A549 (cell line): ENCODE data around the gene SSX2IP. TPM values are rescaled to one million over a fixed set of nuclear protein-coding genes. Genes with fewer than 3 reads are reported as not detected.

Experiments
- ATAC-seq, 2 experiments: fragments of 200-7000 bp in 1 of 2; fragments of >200 bp in 1 of 2; cut with Nextera tagmentation in 1 of 2; cut with Tn5 transposase in 1 of 2; 3 replicates each; pipeline versions ENCODE4 v1.8.0 to v1.9.1; 2018 to 2020; ENCODE audit warnings: mild to moderate bottlenecking in 1 of 2, moderate library complexity in 1 of 2
- CTCF ChIA-PET: fragments of 300-600 bp; sonication (Branson Sonifier 250); formaldehyde crosslinking; extraction: SDS; loops from one replicate; lab custom pipeline; 2021; ENCODE audit warnings: antibody characterized with exemption, inconsistent platforms; lab: Yijun Ruan, JAX
- POLR2A ChIA-PET: fragments of 350-600 bp; formaldehyde crosslinking; extraction: SDS; loops from one replicate; lab custom pipeline; 2021; ENCODE audit warnings: antibody characterized with exemption, inconsistent platforms; lab: Yijun Ruan, JAX
- DNase-seq, 2 experiments: peaks; one replicate each; pipeline versions ENCODE4 v3.0.0 to v3.0.0-alpha.2; 2011 to 2016; ENCODE audit warnings: low read depth in 1 of 2, low spot score in 1 of 2
- FAIRE-seq: peaks from 2 replicates; lab custom pipeline; 2011; peaks lifted over from hg19 to GRCh38; lab: Jason Lieb, UNC
- H3K27ac ChIP-seq, 2 experiments: fragments of >200 bp; sonication (Bioruptor Twin); formaldehyde crosslinking; 3 replicates each; pipeline ENCODE4 v1.5.1; 2016 to 2017
- H3K4me1 ChIP-seq: fragments of >200 bp; sonication (Bioruptor Twin); formaldehyde crosslinking; 3 replicates; pipeline ENCODE4 v1.6.1; 2016
- H3K4me2 ChIP-seq: fragments of >200 bp; sonication (Bioruptor Twin); formaldehyde crosslinking; 3 replicates; pipeline ENCODE4 v1.6.1; 2016
- H3K4me3 ChIP-seq: fragments of >200 bp; sonication (Bioruptor Twin); formaldehyde crosslinking; 3 replicates; pipeline ENCODE4 v1.5.1; 2016
- H3K9me3 ChIP-seq: fragments of >200 bp; sonication (Bioruptor Twin); formaldehyde crosslinking; 3 replicates; pipeline ENCODE4 v1.6.1; 2016
- CHD2 ChIP-seq: fragments of 150-350 bp; IDR thresholded peaks from 2 replicates; pipeline ENCODE4 v1.6.1; 2014; ENCODE audit warnings: low read length; ENCODE audit not compliant: partially characterized antibody
- EHMT2 ChIP-seq: fragments of 200-600 bp; sonication (generic); IDR thresholded peaks from 2 replicates; pipeline ENCODE4 v1.6.1; 2016; ENCODE audit warnings: antibody characterized with exemption, low read depth, mild to moderate bottlenecking, moderate library complexity
- ESRRA ChIP-seq: fragments of 150-350 bp; IDR thresholded peaks from 2 replicates; pipeline ENCODE4 v1.6.1; 2014; ENCODE audit warnings: mild to moderate bottlenecking, low read length, borderline replicate concordance
- FOXS1 ChIP-seq: fragments of 250-450 bp; sonication (Bioruptor Pico); IDR thresholded peaks from 2 replicates; pipeline ENCODE4 v1.5.0; 2020; ENCODE audit warnings: mild to moderate bottlenecking, moderate library complexity
- GATA3 ChIP-seq: IDR thresholded peaks from 2 replicates; pipeline ENCODE4 v1.6.1; 2012; ENCODE audit warnings: borderline replicate concordance
- HOXB5 ChIP-seq: fragments of 250-450 bp; sonication (Bioruptor Pico); IDR thresholded peaks from 2 replicates; pipeline ENCODE4 v1.5.0; 2020; ENCODE audit warnings: mild to moderate bottlenecking, moderate library complexity
- JUN ChIP-seq, 2 experiments: fragments of >200 bp; sonication (Bioruptor Twin); formaldehyde crosslinking; IDR thresholded peaks; 2 replicates in 1 of 2; 3 replicates in 1 of 2; pipeline ENCODE4 v1.6.1; 2016 to 2017
- MYC ChIP-seq: IDR thresholded peaks from 2 replicates; pipeline ENCODE4 v1.6.1; 2012; ENCODE audit warnings: mild to moderate bottlenecking, inconsistent platforms, low read length, improper control_type of control experiment, borderline replicate concordance
- NFE2L2 ChIP-seq: fragments of 150-350 bp; conservative IDR thresholded peaks from 2 replicates; pipeline ENCODE4 v1.6.1; 2014; ENCODE audit warnings: low read length
- NPAS2 ChIP-seq: fragments of 250-450 bp; sonication (Bioruptor Pico); IDR thresholded peaks from 2 replicates; pipeline ENCODE4 v1.8.0; 2022; ENCODE audit warnings: mild to moderate bottlenecking, moderate library complexity, borderline replicate concordance
- PHF8 ChIP-seq: fragments of 200-600 bp; sonication (generic); IDR thresholded peaks from 2 replicates; pipeline ENCODE4 v1.6.1; 2016; ENCODE audit warnings: low read depth, mild to moderate bottlenecking, antibody characterized with exemption, moderate library complexity, borderline replicate concordance
- RARB ChIP-seq: fragments of 250-450 bp; sonication (Bioruptor Pico); IDR thresholded peaks from 2 replicates; pipeline ENCODE4 v1.8.0; 2021; ENCODE audit warnings: mild to moderate bottlenecking, moderate library complexity
- RCOR1 ChIP-seq: fragments of 150-350 bp; IDR thresholded peaks from 2 replicates; pipeline ENCODE4 v1.6.1; 2014; ENCODE audit warnings: antibody characterized with exemption, low read length, low read depth
- RFX5 ChIP-seq: fragments of 450-650 bp; IDR thresholded peaks from 2 replicates; pipeline ENCODE4 v1.7.1; 2014; ENCODE audit warnings: antibody characterized with exemption, mild to moderate bottlenecking, moderate library complexity
- RNF2 ChIP-seq: fragments of 200-600 bp; sonication (generic); IDR thresholded peaks from 2 replicates; pipeline ENCODE4 v1.6.1; 2016; ENCODE audit warnings: low read depth, mild to moderate bottlenecking, antibody characterized with exemption, moderate library complexity, borderline replicate concordance
- SMC3 ChIP-seq: fragments of >200 bp; sonication (Bioruptor Twin); formaldehyde crosslinking; IDR thresholded peaks from 3 replicates; pipeline ENCODE4 v1.6.1; 2018; ENCODE audit warnings: inconsistent platforms
- SREBF2 ChIP-seq: fragments of 450-650 bp; IDR thresholded peaks from 2 replicates; pipeline ENCODE4 v1.6.1; 2014; ENCODE audit warnings: mild to moderate bottlenecking, moderate library complexity
- TP53 ChIP-seq: fragments of 250-450 bp; sonication (Bioruptor Pico); IDR thresholded peaks from 2 replicates; pipeline ENCODE4 v1.5.0; 2021; ENCODE audit warnings: mild to moderate bottlenecking, moderate library complexity
- ZNF302 ChIP-seq: fragments of 250-450 bp; sonication (Bioruptor Pico); IDR thresholded peaks from 2 replicates; pipeline ENCODE4 v1.9.0; 2021; ENCODE audit warnings: inconsistent platforms, mild to moderate bottlenecking, moderate library complexity
- ZSCAN20 ChIP-seq: fragments of 250-450 bp; sonication (Bioruptor Pico); IDR thresholded peaks from 2 replicates; pipeline ENCODE4 v1.8.0; 2022; ENCODE audit warnings: mild to moderate bottlenecking, moderate library complexity
- WGBS: methylation state at CpG from one replicate; pipeline ENCODE4 v1.1.6; 2017; ENCODE audit errors: missing lambda C conversion rate; 5-methylcytosine and 5-hydroxymethylcytosine counted together
- polyA plus RNA-seq, 4 experiments: library from polyadenylated mRNA; depleted of rRNA in 3 of 4; stranded (reverse); fragments of >200 nt; fragmentation: RNase III in 1 of 4; extraction: RNeasy Plus Mini Kit Qiagen cat#74134 plus additional on column Dnase treatment in 1 of 4; gene quantifications; 2 replicates in 3 of 4; 3 replicates in 1 of 4; pipeline ENCODE4 v1.2.3, GENCODE V29; 2011 to 2017
- TF ChIP-seq, protein P1 (sequence below): fragments of 200-600 bp; sonication (generic); IDR thresholded peaks from 2 replicates; pipeline ENCODE4 v1.6.1; 2016; ENCODE audit warnings: antibody characterized with exemption, mild to moderate bottlenecking, moderate library complexity
- TF ChIP-seq, protein P2 (sequence below): fragments of >200 bp; sonication (Bioruptor Twin); formaldehyde crosslinking; IDR thresholded peaks from 2 replicates; pipeline ENCODE4 v1.6.1; 2016
- TF ChIP-seq, protein P3 (sequence below): fragments of >200 bp; sonication (Bioruptor Twin); formaldehyde crosslinking; IDR thresholded peaks from 3 replicates; pipeline ENCODE4 v1.5.1; 2016
- TF ChIP-seq, protein P4 (sequence below): IDR thresholded peaks from 2 replicates; pipeline ENCODE4 v1.6.1; 2012

SSX2IP gene
- polyA plus RNA-seq, 2 of the 4 experiments (the other 2 are of a cell fraction) = 15.2 to 20.6 TPM

DNA sequence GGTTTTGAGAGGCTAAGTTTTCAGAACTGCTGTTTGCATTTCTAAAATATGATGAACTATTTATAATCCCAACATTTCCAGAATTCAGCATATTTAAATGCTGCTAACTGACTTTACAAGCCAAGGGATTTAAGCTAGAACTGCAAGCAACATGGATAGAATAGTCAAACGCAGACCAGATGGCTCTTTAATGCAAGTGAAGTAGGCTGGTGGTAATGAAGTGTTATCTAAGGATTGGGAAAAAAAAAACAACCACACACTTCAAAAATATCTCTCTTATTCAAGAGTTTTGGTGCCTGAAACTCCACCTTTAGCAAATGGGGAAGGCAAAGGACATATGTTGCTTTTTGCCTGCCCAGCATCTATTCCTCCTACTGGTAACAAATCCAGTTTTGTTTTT, 20.9 kb upstream of the SSX2IP start (continued):
- TF ChIP-seq, protein P1, sequence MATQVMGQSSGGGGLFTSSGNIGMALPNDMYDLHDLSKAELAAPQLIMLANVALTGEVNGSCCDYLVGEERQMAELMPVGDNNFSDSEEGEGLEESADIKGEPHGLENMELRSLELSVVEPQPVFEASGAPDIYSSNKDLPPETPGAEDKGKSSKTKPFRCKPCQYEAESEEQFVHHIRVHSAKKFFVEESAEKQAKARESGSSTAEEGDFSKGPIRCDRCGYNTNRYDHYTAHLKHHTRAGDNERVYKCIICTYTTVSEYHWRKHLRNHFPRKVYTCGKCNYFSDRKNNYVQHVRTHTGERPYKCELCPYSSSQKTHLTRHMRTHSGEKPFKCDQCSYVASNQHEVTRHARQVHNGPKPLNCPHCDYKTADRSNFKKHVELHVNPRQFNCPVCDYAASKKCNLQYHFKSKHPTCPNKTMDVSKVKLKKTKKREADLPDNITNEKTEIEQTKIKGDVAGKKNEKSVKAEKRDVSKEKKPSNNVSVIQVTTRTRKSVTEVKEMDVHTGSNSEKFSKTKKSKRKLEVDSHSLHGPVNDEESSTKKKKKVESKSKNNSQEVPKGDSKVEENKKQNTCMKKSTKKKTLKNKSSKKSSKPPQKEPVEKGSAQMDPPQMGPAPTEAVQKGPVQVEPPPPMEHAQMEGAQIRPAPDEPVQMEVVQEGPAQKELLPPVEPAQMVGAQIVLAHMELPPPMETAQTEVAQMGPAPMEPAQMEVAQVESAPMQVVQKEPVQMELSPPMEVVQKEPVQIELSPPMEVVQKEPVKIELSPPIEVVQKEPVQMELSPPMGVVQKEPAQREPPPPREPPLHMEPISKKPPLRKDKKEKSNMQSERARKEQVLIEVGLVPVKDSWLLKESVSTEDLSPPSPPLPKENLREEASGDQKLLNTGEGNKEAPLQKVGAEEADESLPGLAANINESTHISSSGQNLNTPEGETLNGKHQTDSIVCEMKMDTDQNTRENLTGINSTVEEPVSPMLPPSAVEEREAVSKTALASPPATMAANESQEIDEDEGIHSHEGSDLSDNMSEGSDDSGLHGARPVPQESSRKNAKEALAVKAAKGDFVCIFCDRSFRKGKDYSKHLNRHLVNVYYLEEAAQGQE = no peak
- TF ChIP-seq NFE2L2 (no peak), CHD2 (no peak), JUN (IDR thresholded peaks at IDR 0.05) (no peak), RARB (no peak), FOXS1 (CRISPR knock-in tag) (no peak)
- TF ChIP-seq, protein P2, sequence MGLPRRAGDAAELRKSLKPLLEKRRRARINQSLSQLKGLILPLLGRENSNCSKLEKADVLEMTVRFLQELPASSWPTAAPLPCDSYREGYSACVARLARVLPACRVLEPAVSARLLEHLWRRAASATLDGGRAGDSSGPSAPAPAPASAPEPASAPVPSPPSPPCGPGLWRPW = no peak
- TF ChIP-seq, all 56 proteins: peak for 0

DNA sequence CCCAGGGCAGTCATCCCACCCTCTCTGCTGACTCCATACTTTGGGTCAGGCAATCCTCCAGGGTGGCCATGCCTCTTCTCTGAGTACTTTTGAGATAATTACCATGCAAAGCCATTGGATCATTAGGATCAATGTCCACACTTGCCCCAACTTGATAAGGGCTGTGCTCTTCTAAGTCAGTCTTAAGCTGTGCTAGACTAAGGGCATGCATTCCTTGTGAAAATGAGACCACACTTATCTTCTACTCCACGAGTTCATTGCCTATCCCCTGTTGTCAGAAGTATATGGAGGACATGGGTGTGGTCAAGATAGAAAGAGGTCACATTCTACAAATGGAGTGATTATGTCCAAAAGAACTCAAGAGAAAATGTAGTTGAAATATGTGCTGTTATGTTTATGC, 18.9 kb upstream of the SSX2IP start:
- DNase-seq (no peak), ATAC-seq (no peak), FAIRE-seq (no peak)
- CTCF ChIA-PET = no interaction called here
- POLR2A ChIA-PET = no interaction called here
- H3K27ac ChIP-seq = no peak overlapping the region
- no peak overlapping the region for H3K4me3 ChIP-seq
- H3K4me2 ChIP-seq = no peak overlapping the region
- TF ChIP-seq RFX5 (no peak), SMC3 (no peak)
- WGBS = 6% methylated on average over 1 of the region's 1 CpG
- no peaks in the 10 kb centered on the region for H3K4me1 ChIP-seq
- H3K9me3 ChIP-seq = no peaks in the 10 kb centered on the region

DNA sequence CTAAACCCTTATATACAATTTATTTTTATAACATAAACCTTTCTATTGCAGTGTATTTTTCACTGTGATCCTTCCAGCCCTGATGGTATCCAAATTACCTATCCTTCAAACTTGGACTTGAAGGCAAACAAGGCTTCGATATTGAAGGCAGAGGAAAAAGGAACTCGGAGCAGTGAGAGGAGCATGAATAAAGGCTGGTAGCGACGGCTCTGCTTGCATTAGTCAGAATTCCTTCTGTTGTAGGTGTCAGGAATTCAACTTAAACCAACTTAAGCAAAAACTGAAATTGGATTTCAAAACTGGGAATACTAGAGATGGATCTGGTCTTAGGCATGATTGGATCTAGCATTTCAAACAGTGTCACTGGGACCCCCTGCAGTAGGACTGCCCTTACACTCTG, 17.8 kb upstream of the SSX2IP start:
- FAIRE-seq = no peak
- ATAC-seq = no peak
- Histone ChIP-seq H3K4me3 (no peak overlapping the region), H3K9me3 (no peaks in the 10 kb centered on the region), H3K4me2 (no peak overlapping the region), H3K4me1 (no peaks in the 10 kb centered on the region), H3K27ac (no peak overlapping the region)
- ChIA-PET POLR2A (no interaction called here), CTCF (no interaction called here)
- 48% methylated on average over 4 of the region's 4 CpGs for WGBS
- TF ChIP-seq SMC3 (no peak), GATA3 (no peak), PHF8 (no peak), RARB (no peak)
- DNase-seq = no peak

DNA sequence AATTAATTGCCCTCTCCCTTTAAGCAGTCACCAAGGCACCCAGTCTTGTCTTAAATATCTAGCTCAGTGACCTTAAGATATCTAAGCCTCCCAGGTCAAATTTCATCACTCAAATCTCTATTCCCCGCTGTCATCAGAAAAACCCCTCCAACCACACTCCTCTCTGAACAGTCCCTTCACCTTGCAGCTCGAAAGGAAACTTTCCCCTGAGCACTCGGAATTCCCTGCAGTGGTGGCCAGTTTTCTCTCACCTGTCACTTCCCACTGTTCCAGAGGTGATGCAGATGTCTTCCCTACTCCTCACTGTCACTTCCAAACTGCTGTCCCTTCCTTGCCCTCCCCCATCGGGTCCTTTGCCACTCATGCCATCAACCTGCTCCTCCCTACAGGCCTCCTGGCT, 15.3 kb upstream of the SSX2IP start:
- Histone ChIP-seq H3K9me3 (no peaks in the 10 kb centered on the region), H3K4me2 (no peak overlapping the region), H3K27ac (no peak overlapping the region), H3K4me3 (no peak overlapping the region), H3K4me1 (no peaks in the 10 kb centered on the region)
- no peak for FAIRE-seq
- ChIA-PET POLR2A (no interaction called here), CTCF (interaction anchor here (0.5 to 1.7 kb wide), 2 partner anchors 19 to 85 kb away, joined by 4 to 5 read pairs; no protein-coding TSS in a partner anchor)
- no peak for ATAC-seq
- no peak for DNase-seq
- TF ChIP-seq SREBF2 (no peak), EHMT2 (no peak), ZNF302 (CRISPR knock-in tag) (no peak), MYC (no peak), ZSCAN20 (CRISPR knock-in tag) (no peak), FOXS1 (CRISPR knock-in tag) (no peak), ESRRA (no peak), NPAS2 (CRISPR knock-in tag) (no peak), RNF2 (no peak), HOXB5 (CRISPR knock-in tag) (no peak), TP53 (CRISPR knock-in tag) (no peak), RCOR1 (no peak)
- TF ChIP-seq, protein P3, sequence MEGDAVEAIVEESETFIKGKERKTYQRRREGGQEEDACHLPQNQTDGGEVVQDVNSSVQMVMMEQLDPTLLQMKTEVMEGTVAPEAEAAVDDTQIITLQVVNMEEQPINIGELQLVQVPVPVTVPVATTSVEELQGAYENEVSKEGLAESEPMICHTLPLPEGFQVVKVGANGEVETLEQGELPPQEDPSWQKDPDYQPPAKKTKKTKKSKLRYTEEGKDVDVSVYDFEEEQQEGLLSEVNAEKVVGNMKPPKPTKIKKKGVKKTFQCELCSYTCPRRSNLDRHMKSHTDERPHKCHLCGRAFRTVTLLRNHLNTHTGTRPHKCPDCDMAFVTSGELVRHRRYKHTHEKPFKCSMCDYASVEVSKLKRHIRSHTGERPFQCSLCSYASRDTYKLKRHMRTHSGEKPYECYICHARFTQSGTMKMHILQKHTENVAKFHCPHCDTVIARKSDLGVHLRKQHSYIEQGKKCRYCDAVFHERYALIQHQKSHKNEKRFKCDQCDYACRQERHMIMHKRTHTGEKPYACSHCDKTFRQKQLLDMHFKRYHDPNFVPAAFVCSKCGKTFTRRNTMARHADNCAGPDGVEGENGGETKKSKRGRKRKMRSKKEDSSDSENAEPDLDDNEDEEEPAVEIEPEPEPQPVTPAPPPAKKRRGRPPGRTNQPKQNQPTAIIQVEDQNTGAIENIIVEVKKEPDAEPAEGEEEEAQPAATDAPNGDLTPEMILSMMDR = no peak
- TF ChIP-seq, protein P4, sequence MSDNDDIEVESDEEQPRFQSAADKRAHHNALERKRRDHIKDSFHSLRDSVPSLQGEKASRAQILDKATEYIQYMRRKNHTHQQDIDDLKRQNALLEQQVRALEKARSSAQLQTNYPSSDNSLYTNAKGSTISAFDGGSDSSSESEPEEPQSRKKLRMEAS = no peak
- WGBS = 47% methylated on average over 4 of the region's 4 CpGs
